ENCODE results near the gene UBTD2.
"Not testable (repeated sequence)": the region's sequence is repeated elsewhere in the genome, so short reads cannot be mapped to it uniquely, and the experiment has no call there.

UBTD2 gene

GRCh38 chr5:172200476-172200875 lies 83.1 kb downstream of the UBTD2 start:
- TF ChIP-seq ZFP3 (CRISPR knock-in tag; IDR thresholded peaks at IDR 0.05) (no peak), TOX (CRISPR knock-in tag; IDR thresholded peaks at IDR 0.05; ENCODE audit: borderline replicate concordance) (no peak), ARNTL (CRISPR knock-in tag; IDR thresholded peaks at IDR 0.05; ENCODE audit: borderline replicate concordance, low read depth) (no peak), PATZ1 (CRISPR knock-in tag; IDR thresholded peaks at IDR 0.05; ENCODE audit: borderline replicate concordance) (no peak), TSHZ2 (CRISPR knock-in tag; IDR thresholded peaks at IDR 0.05) (no peak), ZNF8 (CRISPR knock-in tag; IDR thresholded peaks at IDR 0.05) (no peak), ESRRG (CRISPR knock-in tag; IDR thresholded peaks at IDR 0.05) (no peak), BACH2 (CRISPR knock-in tag; IDR thresholded peaks at IDR 0.05; ENCODE audit: borderline replicate concordance) (no peak), GLIS3 (CRISPR knock-in tag; IDR thresholded peaks at IDR 0.05) (no peak), ZNF565 (CRISPR knock-in tag; conservative IDR thresholded peaks at IDR 0.05; ENCODE audit: low read depth) (no peak)

GRCh38 chr5:172199446-172199845 lies 84.1 kb downstream of the UBTD2 start:
- ATAC-seq = no peak
- TF ChIP-seq ZC3H10 (CRISPR knock-in tag; IDR thresholded peaks at IDR 0.05) = no peak
- no peak for TF ChIP-seq BACH2 (CRISPR knock-in tag; IDR thresholded peaks at IDR 0.05; ENCODE audit: borderline replicate concordance)
- no peak for TF ChIP-seq ZFP30 (CRISPR knock-in tag; IDR thresholded peaks at IDR 0.05)
- no peak for TF ChIP-seq PPARA (CRISPR knock-in tag; IDR thresholded peaks at IDR 0.05; ENCODE audit: borderline replicate concordance)
- no peak for TF ChIP-seq POU6F1 (CRISPR knock-in tag; IDR thresholded peaks at IDR 0.05; ENCODE audit: borderline replicate concordance, low read depth)
- no peak for TF ChIP-seq SNAI2 (CRISPR knock-in tag; IDR thresholded peaks at IDR 0.05)
- TF ChIP-seq ZNF565 (CRISPR knock-in tag; conservative IDR thresholded peaks at IDR 0.05; ENCODE audit: low read depth) = no peak
- TF ChIP-seq CSRNP3 (CRISPR knock-in tag; IDR thresholded peaks at IDR 0.05) = no peak
- no peak for TF ChIP-seq RARB (CRISPR knock-in tag; IDR thresholded peaks at IDR 0.05)
- TF ChIP-seq CSDC2 (CRISPR knock-in tag; IDR thresholded peaks at IDR 0.05) = no peak
- TF ChIP-seq ARNTL (CRISPR knock-in tag; IDR thresholded peaks at IDR 0.05; ENCODE audit: borderline replicate concordance, low read depth) = no peak
- TF ChIP-seq CREB5 (CRISPR knock-in tag; IDR thresholded peaks at IDR 0.05; ENCODE audit: low read depth) = no peak
- TF ChIP-seq TSHZ2 (CRISPR knock-in tag; IDR thresholded peaks at IDR 0.05) = no peak
- no peak for TF ChIP-seq TOX (CRISPR knock-in tag; IDR thresholded peaks at IDR 0.05; ENCODE audit: borderline replicate concordance)
- no peak for TF ChIP-seq TCF4 (CRISPR knock-in tag; IDR thresholded peaks at IDR 0.05; ENCODE audit: borderline replicate concordance)
- no peak for TF ChIP-seq ISL1 (CRISPR knock-in tag; IDR thresholded peaks at IDR 0.05)

More at GRCh38 chr5:172200476-172200875, 83.1 kb downstream of the UBTD2 start:
- no peak for ATAC-seq

- ATAC-seq = not testable (repeated sequence)
Observed at GRCh38 chr5:172197775-172198174, 85.8 kb downstream of the UBTD2 start.
